Measurements from ENCODE around the gene CCDC169. TPM values are rescaled to one million over a fixed set of nuclear protein-coding genes. Genes with fewer than 3 reads are reported as not detected.
"Not testable (repeated sequence)": the region's sequence is repeated elsewhere in the genome, so short reads cannot be mapped to it uniquely, and the experiment has no call there.

Gene CCDC169
- total and polyA plus RNA-seq, 12 donors: 0.15 to 5.4 (median 1.4) TPM

- intact Hi-C loops (cut with DNase I): loop anchor here in 1 of 10 donors (10.0 kb wide), 1 partner anchor 393 kb away; no protein-coding TSS in a partner anchor
- Histone ChIP-seq H3K4me1 (peaks cover 0 to 67% (median 30%) of the 10 kb centered on the region in 9 donors), H3K36me3 (no peaks in the 10 kb centered on the region), H3K9me3 (no peaks in the 10 kb centered on the region), H3K27me3 (no peaks in the 10 kb centered on the region), H3K27ac (no peak overlapping the region), H3K4me3 (no peak overlapping the region)
- DNase-seq (no peak), ATAC-seq (no peak)
- TF ChIP-seq, protein P1, sequence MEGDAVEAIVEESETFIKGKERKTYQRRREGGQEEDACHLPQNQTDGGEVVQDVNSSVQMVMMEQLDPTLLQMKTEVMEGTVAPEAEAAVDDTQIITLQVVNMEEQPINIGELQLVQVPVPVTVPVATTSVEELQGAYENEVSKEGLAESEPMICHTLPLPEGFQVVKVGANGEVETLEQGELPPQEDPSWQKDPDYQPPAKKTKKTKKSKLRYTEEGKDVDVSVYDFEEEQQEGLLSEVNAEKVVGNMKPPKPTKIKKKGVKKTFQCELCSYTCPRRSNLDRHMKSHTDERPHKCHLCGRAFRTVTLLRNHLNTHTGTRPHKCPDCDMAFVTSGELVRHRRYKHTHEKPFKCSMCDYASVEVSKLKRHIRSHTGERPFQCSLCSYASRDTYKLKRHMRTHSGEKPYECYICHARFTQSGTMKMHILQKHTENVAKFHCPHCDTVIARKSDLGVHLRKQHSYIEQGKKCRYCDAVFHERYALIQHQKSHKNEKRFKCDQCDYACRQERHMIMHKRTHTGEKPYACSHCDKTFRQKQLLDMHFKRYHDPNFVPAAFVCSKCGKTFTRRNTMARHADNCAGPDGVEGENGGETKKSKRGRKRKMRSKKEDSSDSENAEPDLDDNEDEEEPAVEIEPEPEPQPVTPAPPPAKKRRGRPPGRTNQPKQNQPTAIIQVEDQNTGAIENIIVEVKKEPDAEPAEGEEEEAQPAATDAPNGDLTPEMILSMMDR (IDR thresholded peaks at IDR 0.05): no peak
- WGBS, 2 donors: 81 to 90% methylated on average over 1 of the region's 1 CpG
These were observed 44.1 kb upstream of the CCDC169 start for GRCh38 chr13:36341718-36342117.

DNA sequence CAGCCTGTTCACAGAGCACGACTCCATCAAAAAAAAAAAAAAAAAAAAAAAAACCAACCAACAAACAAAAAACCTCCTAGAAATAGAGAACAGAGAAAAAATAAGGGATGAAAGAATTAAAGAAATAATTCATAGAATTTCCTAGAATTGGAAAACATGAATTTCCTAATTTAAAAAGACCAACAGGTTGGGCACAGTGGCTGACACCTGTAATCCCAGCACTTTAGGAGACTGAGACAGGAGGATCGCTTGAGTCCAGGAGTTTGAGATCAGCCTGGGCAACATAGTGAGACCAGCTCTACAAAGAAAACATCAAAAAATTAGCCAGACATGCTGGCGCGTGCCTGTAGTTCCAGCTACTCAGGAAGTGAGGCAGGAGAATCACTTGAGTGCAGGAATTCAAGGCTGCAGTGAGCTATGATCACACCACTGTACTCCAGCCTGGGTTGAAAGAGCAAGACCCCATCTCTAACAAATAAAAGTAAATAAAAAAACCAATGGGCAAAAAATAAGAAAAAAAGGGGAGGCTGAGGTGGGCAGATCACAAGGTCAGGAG lies 42.1 kb upstream of the CCDC169 start:
- Histone ChIP-seq H3K4me1 (peaks cover 0 to 61% (median 31%) of the 10 kb centered on the region in 9 donors), H3K9me3 (no peaks in the 10 kb centered on the region), H3K36me3 (peaks cover 0 to 10% (median 4%) of the 10 kb centered on the region in 9 donors), H3K27ac (no peak overlapping the region), H3K27me3 (no peaks in the 10 kb centered on the region), H3K4me3 (no peak overlapping the region)
- TF ChIP-seq, protein P1 (IDR thresholded peaks at IDR 0.05): no peak
- 83 to 87% methylated on average over 4 of the region's 4 CpGs for WGBS, 2 donors
- ATAC-seq (no peak), DNase-seq (no peak)
- intact Hi-C loops (cut with DNase I): loop anchor here in 1 of 10 donors (10.0 kb wide), 1 partner anchor 395 kb away; no protein-coding TSS in a partner anchor

GRCh38 chr13:36337938-36338641 lies 40.5 kb upstream of the CCDC169 start:
- H3K4me1 ChIP-seq: peaks cover 0 to 60% (median 31%) of the 10 kb centered on the region in 9 donors
- DNase-seq (no peak), ATAC-seq (no peak)
- TF ChIP-seq, protein P1 (IDR thresholded peaks at IDR 0.05): no peak
- WGBS, 2 donors: 82 to 83% methylated on average over 3 of the region's 3 CpGs
- H3K36me3 ChIP-seq: peaks cover 0 to 22% (median 4%) of the 10 kb centered on the region in 9 donors
- H3K9me3 ChIP-seq: no peaks in the 10 kb centered on the region
- no peak overlapping the region for H3K4me3 ChIP-seq
- H3K27me3 ChIP-seq: no peaks in the 10 kb centered on the region
- no peak overlapping the region for H3K27ac ChIP-seq
- intact Hi-C loops (cut with DNase I): no loop called here

DNA sequence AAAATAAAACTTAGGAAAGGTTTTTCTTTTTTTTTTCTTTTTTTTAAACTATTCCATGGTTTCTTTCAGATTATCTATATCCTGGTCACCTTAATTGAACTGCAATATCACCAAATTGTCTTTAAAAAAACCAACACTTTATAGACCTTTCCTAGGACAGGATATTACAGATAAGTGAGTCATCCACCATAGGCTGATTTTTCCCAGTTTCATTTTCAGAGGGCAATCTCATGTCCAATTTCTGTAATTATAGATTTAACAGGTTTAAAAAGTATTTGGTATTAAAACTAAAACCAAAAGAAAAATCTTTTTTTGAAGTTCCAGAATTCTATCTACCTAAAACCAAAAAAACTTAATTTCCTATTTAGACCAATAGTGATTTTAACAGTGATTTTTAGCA lies 35.4 kb upstream of the CCDC169 start:
- TF ChIP-seq, protein P1 (IDR thresholded peaks at IDR 0.05): no peak
- H3K36me3 ChIP-seq: peaks cover 0 to 66% (median 4%) of the 10 kb centered on the region in 9 donors
- H3K4me1 ChIP-seq: peaks cover 0 to 42% (median 32%) of the 10 kb centered on the region in 9 donors
- intact Hi-C loops (cut with DNase I): no loop called here
- H3K27me3 ChIP-seq: no peaks in the 10 kb centered on the region
- no peak overlapping the region for H3K4me3 ChIP-seq
- ATAC-seq (no peak), DNase-seq (no peak)
- no peaks in the 10 kb centered on the region for H3K9me3 ChIP-seq
- H3K27ac ChIP-seq: no peak overlapping the region

DNA sequence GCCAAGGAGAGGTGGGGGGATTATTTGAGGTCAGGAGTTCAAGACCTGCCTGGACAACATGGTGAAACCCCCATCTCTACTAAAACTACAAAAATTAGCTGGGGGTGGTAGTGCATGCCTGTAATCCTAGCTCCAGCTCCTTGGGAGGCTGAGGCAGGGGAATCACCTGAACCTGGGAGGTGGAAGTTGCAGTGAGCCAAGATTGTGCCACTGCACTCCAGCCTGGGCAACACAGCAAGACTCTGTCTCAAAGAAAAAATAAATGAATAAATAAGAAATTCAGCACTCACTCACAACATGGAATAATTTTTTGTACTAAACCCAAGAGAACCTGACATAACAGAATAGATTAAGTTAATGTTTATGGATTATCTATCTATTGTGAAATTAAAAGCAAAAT lies 34.6 kb upstream of the CCDC169 start:
- intact Hi-C loops (cut with DNase I); H3K27ac ChIP-seq; DNase-seq; H3K27me3 ChIP-seq; ATAC-seq; H3K9me3 ChIP-seq; H3K4me3 ChIP-seq: not testable (repeated sequence)
- peaks cover 0 to 74% (median 11%) of the 10 kb centered on the region in 9 donors for H3K36me3 ChIP-seq
- peaks cover 0 to 41% (median 32%) of the 10 kb centered on the region in 9 donors for H3K4me1 ChIP-seq
